SK-N-SH treated with all-trans-retinoic acid at 6 μM for 48 hours (cell line): Measurements from ENCODE around the gene BRPF1.

Experiments used
- ATAC-seq: fragments of 200-7000 bp; cut with Tn5 transposase; 3 replicates; pipeline ENCODE4 v1.9.1; 2020; ENCODE audit warnings: mild to moderate bottlenecking, moderate library complexity
- ARNTL ChIP-seq: fragments of 450-650 bp; formaldehyde crosslinking; IDR thresholded peaks from 2 replicates; pipeline ENCODE4 v1.5.0; 2020; ENCODE audit warnings: low read depth, mild to moderate bottlenecking, moderate library complexity, borderline replicate concordance
- BACH2 ChIP-seq: fragments of 250-450 bp; sonication (Bioruptor Pico); IDR thresholded peaks from 2 replicates; pipeline ENCODE4 v1.9.0; 2021; ENCODE audit warnings: mild to moderate bottlenecking, borderline replicate concordance
- CREB5 ChIP-seq: fragments of 250-450 bp; sonication (Bioruptor Pico); IDR thresholded peaks from 2 replicates; pipeline ENCODE4 v1.5.1; 2020; ENCODE audit warnings: low read depth, mild to moderate bottlenecking, moderate library complexity
- CSDC2 ChIP-seq: fragments of 250-450 bp; sonication (Bioruptor Pico); IDR thresholded peaks from 2 replicates; pipeline ENCODE4 v1.5.0; 2020; ENCODE audit warnings: mild to moderate bottlenecking, moderate library complexity
- CSRNP3 ChIP-seq: fragments of 250-450 bp; sonication (Bioruptor Pico); IDR thresholded peaks from 2 replicates; pipeline ENCODE4 v1.5.1; 2021; ENCODE audit warnings: mild to moderate bottlenecking, moderate library complexity
- GLIS3 ChIP-seq: fragments of 250-450 bp; sonication (Bioruptor Pico); IDR thresholded peaks from 2 replicates; pipeline ENCODE4 v1.5.0; 2020; ENCODE audit warnings: mild to moderate bottlenecking, moderate library complexity
- OSR1 ChIP-seq: fragments of 250-450 bp; sonication (Bioruptor Pico); IDR thresholded peaks from 2 replicates; pipeline ENCODE4 v1.8.0; 2022; ENCODE audit warnings: moderate library complexity, mild to moderate bottlenecking, inconsistent platforms
- PATZ1 ChIP-seq: fragments of 250-450 bp; sonication (Bioruptor Pico); IDR thresholded peaks from 2 replicates; pipeline ENCODE4 v1.8.0; 2020; ENCODE audit warnings: mild to moderate bottlenecking, moderate library complexity, borderline replicate concordance
- PPARA ChIP-seq: fragments of 250-450 bp; sonication (Bioruptor Pico); IDR thresholded peaks from 2 replicates; pipeline ENCODE4 v1.5.0; 2020; ENCODE audit warnings: mild to moderate bottlenecking, borderline replicate concordance
- RARB ChIP-seq: fragments of 250-450 bp; sonication (Bioruptor Pico); IDR thresholded peaks from 2 replicates; pipeline ENCODE4 v1.8.0; 2021; ENCODE audit warnings: mild to moderate bottlenecking, moderate library complexity
- TCF4 ChIP-seq: fragments of 250-450 bp; sonication (Bioruptor Pico); IDR thresholded peaks from 2 replicates; pipeline ENCODE4 v1.8.0; 2021; ENCODE audit warnings: mild to moderate bottlenecking, moderate library complexity, borderline replicate concordance
- TOX ChIP-seq: fragments of 250-450 bp; sonication (Bioruptor Pico); IDR thresholded peaks from 2 replicates; pipeline ENCODE4 v1.8.0; 2021; ENCODE audit warnings: mild to moderate bottlenecking, moderate library complexity, borderline replicate concordance
- TSHZ2 ChIP-seq: fragments of 250-450 bp; sonication (Bioruptor Pico); IDR thresholded peaks from 2 replicates; pipeline ENCODE4 v1.5.0; 2020; ENCODE audit warnings: mild to moderate bottlenecking, moderate library complexity
- ZC3H10 ChIP-seq: fragments of 250-450 bp; sonication (Bioruptor Pico); IDR thresholded peaks from 2 replicates; pipeline ENCODE4 v1.5.1; 2021; ENCODE audit warnings: mild to moderate bottlenecking, moderate library complexity
- ZNF565 ChIP-seq: fragments of 450-650 bp; formaldehyde crosslinking; conservative IDR thresholded peaks from 2 replicates; pipeline ENCODE4 v1.5.0; 2020; ENCODE audit warnings: low read depth, mild to moderate bottlenecking, moderate library complexity
- ZNF70 ChIP-seq: fragments of 450-650 bp; formaldehyde crosslinking; IDR thresholded peaks from 2 replicates; pipeline ENCODE4 v1.5.0; 2020; ENCODE audit warnings: mild to moderate bottlenecking, moderate library complexity
- ZNF8 ChIP-seq: fragments of 450-650 bp; formaldehyde crosslinking; IDR thresholded peaks from 2 replicates; pipeline ENCODE4 v1.5.0; 2020; ENCODE audit warnings: mild to moderate bottlenecking, moderate library complexity

BRPF1 gene

GRCh38 chr3:9698293-9698692, 33.2 kb upstream of the BRPF1 start:
- no peak for TF ChIP-seq OSR1
- TF ChIP-seq ZNF565 (CRISPR knock-in tag), result no peak
- no peak for TF ChIP-seq PATZ1 (CRISPR knock-in tag)
- no peak for TF ChIP-seq GLIS3
- TF ChIP-seq ARNTL (CRISPR knock-in tag), result no peak
- TF ChIP-seq ZNF8 (CRISPR knock-in tag), result no peak
- TF ChIP-seq PPARA (CRISPR knock-in tag), result no peak
- ATAC-seq, result no peak

- no peak for ATAC-seq
- TF ChIP-seq TOX (CRISPR knock-in tag), result no peak
- TF ChIP-seq TSHZ2, result no peak
- TF ChIP-seq ZC3H10, result no peak
- TF ChIP-seq ZNF70, result no peak
- TF ChIP-seq BACH2 (CRISPR knock-in tag), result no peak
- no peak for TF ChIP-seq ZNF565 (CRISPR knock-in tag)
- TF ChIP-seq TCF4 (CRISPR knock-in tag), result no peak
- TF ChIP-seq RARB (CRISPR knock-in tag), result no peak
Observed at GRCh38 chr3:9700536-9700935, 31.0 kb upstream of the BRPF1 start.

GRCh38 chr3:9701006-9701405, 30.5 kb upstream of the BRPF1 start:
- no peak for ATAC-seq

GRCh38 chr3:9701711-9702110, 29.8 kb upstream of the BRPF1 start:
- no peak for TF ChIP-seq ZNF8 (CRISPR knock-in tag)
- no peak for TF ChIP-seq ARNTL (CRISPR knock-in tag)
- TF ChIP-seq CSDC2 (CRISPR knock-in tag), result no peak
- TF ChIP-seq GLIS3, result no peak
- no peak for TF ChIP-seq ZNF565 (CRISPR knock-in tag)
- TF ChIP-seq RARB (CRISPR knock-in tag), result no peak
- TF ChIP-seq OSR1, result no peak
- no peak for TF ChIP-seq TSHZ2
- TF ChIP-seq CSRNP3 (CRISPR knock-in tag), result no peak
- no peak for ATAC-seq

More at GRCh38 chr3:9701006-9701405, 30.5 kb upstream of the BRPF1 start:
- TF ChIP-seq TOX (CRISPR knock-in tag) (no peak), ZNF70 (no peak), BACH2 (CRISPR knock-in tag) (no peak), CREB5 (CRISPR knock-in tag) (no peak), CSDC2 (CRISPR knock-in tag) (no peak), TCF4 (CRISPR knock-in tag) (no peak)
